Suprapubic skin (tissue), 4 donors: ENCODE measurements around the gene GPX5.

Source experiments
- CTCF ChIP-seq, 2 donors: fragments of 200-600 bp in 1 of 2; fragments of 450-650 bp in 1 of 2; sonication (generic) in 1 of 2; IDR thresholded peaks; one replicate each; pipeline ENCODE4 v1.5.1; 2016 to 2019; ENCODE audit warnings: antibody characterized with exemption in 2 of 2, mild to moderate bottlenecking in 1 of 2, moderate library complexity in 1 of 2
- EP300 ChIP-seq: sonication (generic); formaldehyde crosslinking; IDR thresholded peaks from one replicate; pipeline ENCODE4 v1.6.1; 2017; ENCODE audit warnings: antibody characterized with exemption
- POLR2A ChIP-seq, 2 donors: fragments of 450-650 bp; IDR thresholded peaks; one replicate each; pipeline ENCODE4 v1.6.1; 2017; ENCODE audit warnings: antibody characterized with exemption in 2 of 2, mild to moderate bottlenecking in 2 of 2, moderate library complexity in 2 of 2
- POLR2AphosphoS5 ChIP-seq, 3 donors: sonication (generic); formaldehyde crosslinking; IDR thresholded peaks; one replicate each; pipeline ENCODE4 v1.6.1; 2017; ENCODE audit warnings: antibody characterized with exemption in 3 of 3

GRCh38 chr6:28525496-28526039 lies at the start of gene GPX5:
- TF ChIP-seq POLR2A (IDR thresholded peaks at IDR 0.05) (no peak), CTCF (IDR thresholded peaks at IDR 0.05) (no peak), POLR2AphosphoS5 (IDR thresholded peaks at IDR 0.05) (no peak), EP300 (no peak)
